Subcutaneous abdominal adipose tissue (tissue), 5 donors: ENCODE measurements around the gene TRPC1.

Experiments
- H3K27ac ChIP-seq: one replicate; pipeline ENCODE4 v1.7.0; 2013; ENCODE audit warnings: low read depth, mild to moderate bottlenecking, inconsistent platforms, low read length, moderate library complexity
- H3K27me3 ChIP-seq, 5 donors: one replicate each; pipeline ENCODE4 v1.7.0; 2013; ENCODE audit warnings: low read length in 5 of 5, inconsistent platforms in 1 of 5; ENCODE audit not compliant: control insufficient read depth in 5 of 5, insufficient read depth in 4 of 5
- H3K36me3 ChIP-seq, 5 donors: one replicate each; pipeline ENCODE4 v1.7.0; 2013; ENCODE audit warnings: low read length in 5 of 5; ENCODE audit not compliant: control insufficient read depth in 5 of 5, insufficient read depth in 5 of 5
- H3K4me1 ChIP-seq, 5 donors: one replicate each; pipeline ENCODE4 v1.7.0; 2013; ENCODE audit warnings: low read length in 5 of 5, mild to moderate bottlenecking in 3 of 5, moderate library complexity in 1 of 5; ENCODE audit not compliant: control insufficient read depth in 5 of 5, insufficient read depth in 5 of 5
- H3K4me3 ChIP-seq, 5 donors: one replicate each; pipeline ENCODE4 v1.7.0; 2013; ENCODE audit warnings: low read length in 5 of 5, low read depth in 1 of 5
- H3K9ac ChIP-seq, 5 donors: one replicate each; pipeline ENCODE4 v1.7.0; 2013; ENCODE audit warnings: low read length in 5 of 5, mild to moderate bottlenecking in 4 of 5, moderate library complexity in 3 of 5
- H3K9me3 ChIP-seq, 5 donors: one replicate each; pipeline ENCODE4 v1.7.0; 2013; ENCODE audit warnings: low read length in 5 of 5; ENCODE audit not compliant: control insufficient read depth in 5 of 5
- donor health status: healthy.
- donor health status: healthy.
- donor health status: healthy.
- donor health status: healthy.
- donor health status: healthy.

The TRPC1 gene

DNA sequence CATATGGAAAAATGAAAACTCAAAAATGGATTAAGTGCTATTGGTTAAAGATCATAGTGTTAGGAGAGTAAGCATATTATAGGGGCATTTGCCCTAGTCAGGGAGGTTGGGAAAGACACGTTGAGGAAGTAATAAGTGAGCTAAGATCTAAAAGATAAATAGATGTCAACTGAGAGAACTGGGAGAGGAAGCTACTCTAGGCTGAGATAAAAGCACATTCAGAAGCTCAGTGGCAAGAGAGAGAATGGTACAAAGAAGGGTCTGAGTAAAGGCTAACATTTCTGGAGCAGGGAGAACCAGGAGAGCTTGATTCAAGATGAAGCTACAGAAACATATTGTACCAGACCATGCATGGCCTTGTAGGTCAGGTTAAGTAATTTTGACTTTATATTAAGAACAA, 63.9 kb downstream of the TRPC1 start:
- no peak overlapping the region for H3K4me3 ChIP-seq
- no peaks in the 10 kb centered on the region for H3K4me1 ChIP-seq
- no peak overlapping the region for H3K27ac ChIP-seq
- peaks cover 0 to 7% (median 4%) of the 10 kb centered on the region in 5 donors for H3K36me3 ChIP-seq
- H3K27me3 ChIP-seq: no peaks in the 10 kb centered on the region
- no peak overlapping the region for H3K9ac ChIP-seq
- peaks cover 0 to under 1% (median 0%) of the 10 kb centered on the region in 5 donors for H3K9me3 ChIP-seq

DNA sequence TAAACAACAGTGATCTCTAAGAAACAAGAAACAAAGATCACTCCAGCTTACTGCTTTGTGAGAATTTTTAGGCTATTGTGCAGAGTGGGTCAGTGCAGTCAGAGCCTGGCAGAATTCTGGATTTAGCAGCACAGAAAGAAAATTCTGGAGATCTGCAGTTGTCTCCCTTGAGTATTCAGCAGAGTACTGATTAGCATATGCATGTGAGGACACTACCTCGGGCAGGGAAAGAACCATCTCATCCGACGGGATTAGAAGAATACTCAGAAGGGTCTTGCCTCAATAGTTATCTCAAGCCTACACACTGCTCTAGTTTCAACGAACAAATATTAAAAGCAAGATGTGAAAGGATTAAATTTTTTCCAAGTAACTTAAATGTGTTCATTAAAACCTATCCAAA, 70.7 kb downstream of the TRPC1 start:
- Histone ChIP-seq H3K9me3 (no peaks in the 10 kb centered on the region), H3K36me3 (peaks cover 0 to 4% (median 0%) of the 10 kb centered on the region in 5 donors), H3K27ac (no peak overlapping the region), H3K4me1 (no peaks in the 10 kb centered on the region), H3K27me3 (no peaks in the 10 kb centered on the region), H3K4me3 (no peak overlapping the region), H3K9ac (no peak overlapping the region)

DNA sequence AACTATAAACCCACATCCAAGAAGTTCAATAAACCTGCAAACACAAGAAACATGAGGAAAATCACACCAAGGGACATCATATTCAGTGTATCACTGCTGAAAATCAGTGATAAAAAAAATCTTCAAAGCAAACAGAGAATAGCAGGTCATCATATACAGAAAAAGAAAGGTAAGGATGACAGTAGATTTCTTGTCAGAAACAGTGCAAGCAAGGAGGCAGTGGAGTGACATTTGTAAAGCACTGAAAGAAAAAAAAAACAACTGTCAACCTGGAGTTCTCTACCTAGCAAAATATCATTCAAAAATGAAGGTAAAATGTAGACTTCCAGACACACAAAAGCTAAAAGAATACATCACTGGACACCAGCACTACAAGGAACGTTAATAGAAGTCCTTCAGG, 71.5 kb downstream of the TRPC1 start:
- Histone ChIP-seq H3K36me3 (peaks cover 0 to 4% (median 0%) of the 10 kb centered on the region in 5 donors), H3K9ac (no peak overlapping the region), H3K27ac (no peak overlapping the region), H3K4me1 (no peaks in the 10 kb centered on the region), H3K9me3 (no peaks in the 10 kb centered on the region), H3K27me3 (no peaks in the 10 kb centered on the region), H3K4me3 (no peak overlapping the region)

DNA sequence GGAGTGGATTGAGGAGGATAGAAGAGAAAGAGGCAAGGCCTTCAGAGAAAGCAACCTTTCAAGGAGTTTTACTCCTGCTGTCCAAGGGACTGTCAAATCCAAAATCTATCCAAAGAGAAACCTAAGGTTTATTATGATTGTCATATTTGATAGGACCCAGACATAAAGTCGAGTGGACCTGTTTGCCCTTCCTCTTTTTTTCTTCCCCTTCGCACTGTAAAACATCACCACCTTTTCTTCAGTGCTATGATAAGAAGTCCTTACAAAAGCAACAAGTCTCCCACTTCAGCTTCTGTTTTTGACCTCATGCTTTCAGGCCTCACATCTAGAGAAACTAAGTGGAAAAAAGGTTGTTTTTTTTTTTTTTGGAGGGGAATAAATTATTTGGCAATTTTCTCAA, 73.0 kb downstream of the TRPC1 start:
- H3K9ac ChIP-seq: no peak overlapping the region
- H3K27ac ChIP-seq: no peak overlapping the region
- peaks cover 0 to 4% (median 0%) of the 10 kb centered on the region in 5 donors for H3K36me3 ChIP-seq
- H3K9me3 ChIP-seq: no peaks in the 10 kb centered on the region
- no peak overlapping the region for H3K4me3 ChIP-seq
- no peaks in the 10 kb centered on the region for H3K4me1 ChIP-seq
- H3K27me3 ChIP-seq: no peaks in the 10 kb centered on the region

- Histone ChIP-seq H3K36me3 (peaks cover 2 to 24% (median 17%) of the 10 kb centered on the region in 5 donors), H3K9me3 (no peaks in the 10 kb centered on the region), H3K9ac (no peak overlapping the region), H3K27ac (no peak overlapping the region), H3K27me3 (no peaks in the 10 kb centered on the region), H3K4me3 (no peak overlapping the region), H3K4me1 (peaks cover 0 to 2% (median 0%) of the 10 kb centered on the region in 5 donors)
Measured at GRCh38 chr3:142801746-142802145, 77.9 kb downstream of the TRPC1 start.

GRCh38 chr3:142802891-142803290, 79.1 kb downstream of the TRPC1 start:
- peaks cover 3 to 24% (median 13%) of the 10 kb centered on the region in 5 donors for H3K36me3 ChIP-seq
- peaks cover 0 to 2% (median 0%) of the 10 kb centered on the region in 5 donors for H3K4me1 ChIP-seq
- H3K27me3 ChIP-seq: no peaks in the 10 kb centered on the region
- no peak overlapping the region for H3K4me3 ChIP-seq
- H3K27ac ChIP-seq: no peak overlapping the region
- no peaks in the 10 kb centered on the region for H3K9me3 ChIP-seq
- no peak overlapping the region for H3K9ac ChIP-seq

DNA sequence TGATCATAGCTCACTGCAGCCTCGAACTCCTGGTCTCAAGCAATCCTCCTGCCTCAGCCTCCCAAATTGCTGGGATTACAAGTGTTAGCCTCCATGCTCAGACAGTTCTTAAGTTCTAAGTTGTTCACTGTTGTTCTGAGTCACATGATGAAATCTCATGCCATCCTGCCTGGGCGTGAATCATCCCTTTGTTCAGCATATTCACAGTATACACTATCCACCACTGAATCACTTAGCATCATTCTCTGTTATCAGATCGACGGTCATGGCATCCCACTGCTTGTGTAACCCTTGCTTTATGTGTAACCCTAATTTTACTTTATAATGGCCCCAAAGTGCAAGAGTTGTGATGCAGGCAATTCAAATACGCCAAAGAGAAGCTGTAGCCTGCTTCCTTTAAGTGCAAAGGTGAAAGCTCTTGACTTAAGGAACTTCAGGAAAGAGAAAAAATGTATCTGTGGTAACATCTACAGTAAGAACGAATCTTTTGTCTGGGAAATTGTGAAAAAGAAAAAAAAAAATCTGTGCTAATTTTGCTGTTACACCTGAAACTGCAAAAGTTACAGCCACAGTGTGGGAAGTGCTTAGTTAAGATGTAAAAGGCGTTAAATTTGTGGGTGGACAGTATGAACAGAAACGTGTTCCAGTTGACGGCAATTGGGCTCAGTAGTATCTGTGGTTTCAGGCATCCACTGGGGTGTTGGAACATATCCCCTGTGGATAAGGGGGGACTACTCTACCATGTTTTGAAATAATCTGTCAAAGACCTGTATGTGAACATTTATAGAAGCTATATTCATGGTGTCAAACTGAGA, 84.5 kb downstream of the TRPC1 start:
- Histone ChIP-seq H3K27me3 (no peaks in the 10 kb centered on the region), H3K27ac (no peak overlapping the region), H3K4me1 (no peaks in the 10 kb centered on the region), H3K4me3 (no peak overlapping the region), H3K36me3 (peaks cover 19 to 29% (median 28%) of the 10 kb centered on the region in 5 donors), H3K9me3 (no peaks in the 10 kb centered on the region), H3K9ac (no peak overlapping the region)

DNA sequence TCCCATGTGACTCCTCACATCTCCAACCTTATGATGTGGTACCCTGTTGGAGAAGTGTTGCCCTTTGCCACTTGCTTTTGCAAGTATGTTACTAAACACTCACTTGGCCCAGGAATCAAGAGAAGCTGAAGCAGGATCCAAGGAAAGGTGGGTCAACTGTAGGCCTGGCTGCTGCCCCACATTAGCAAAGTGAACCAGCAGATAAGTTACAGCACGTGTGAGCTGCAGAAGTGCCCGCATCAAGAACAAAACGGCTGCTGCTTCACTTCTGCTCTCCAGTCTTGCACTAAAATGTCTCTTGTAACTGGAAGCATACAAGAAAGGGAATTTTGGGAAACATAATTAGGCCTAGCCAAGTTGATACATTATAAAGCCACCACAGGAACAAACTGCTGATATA, 85.4 kb downstream of the TRPC1 start:
- no peaks in the 10 kb centered on the region for H3K4me1 ChIP-seq
- peaks cover 18 to 29% (median 23%) of the 10 kb centered on the region in 5 donors for H3K36me3 ChIP-seq
- H3K27me3 ChIP-seq: no peaks in the 10 kb centered on the region
- no peak overlapping the region for H3K27ac ChIP-seq
- H3K9me3 ChIP-seq: no peaks in the 10 kb centered on the region
- no peak overlapping the region for H3K9ac ChIP-seq
- H3K4me3 ChIP-seq: no peak overlapping the region

- H3K27me3 ChIP-seq: no peaks in the 10 kb centered on the region
- no peaks in the 10 kb centered on the region for H3K9me3 ChIP-seq
- H3K9ac ChIP-seq: no peak overlapping the region
Measured at GRCh38 chr3:142815803-142816202, 92.0 kb downstream of the TRPC1 start.

GRCh38 chr3:142817356-142817755, 93.5 kb downstream of the TRPC1 start:
- no peak overlapping the region for H3K4me3 ChIP-seq
- no peaks in the 10 kb centered on the region for H3K4me1 ChIP-seq
- peaks cover 16 to 55% (median 47%) of the 10 kb centered on the region in 5 donors for H3K36me3 ChIP-seq
- H3K9me3 ChIP-seq: no peaks in the 10 kb centered on the region
- no peak overlapping the region for H3K27ac ChIP-seq
- no peak overlapping the region for H3K9ac ChIP-seq
- no peaks in the 10 kb centered on the region for H3K27me3 ChIP-seq

More at GRCh38 chr3:142815803-142816202, 92.0 kb downstream of the TRPC1 start:
- no peak overlapping the region for H3K27ac ChIP-seq
- H3K4me1 ChIP-seq: no peaks in the 10 kb centered on the region
- H3K36me3 ChIP-seq: peaks cover 16 to 50% (median 39%) of the 10 kb centered on the region in 5 donors
- no peak overlapping the region for H3K4me3 ChIP-seq
